ENCODE measurements around the gene COL2A1.
A peak's percentile ranks its signal among the peaks of the same experiment; 100 is the strongest.

DNA sequence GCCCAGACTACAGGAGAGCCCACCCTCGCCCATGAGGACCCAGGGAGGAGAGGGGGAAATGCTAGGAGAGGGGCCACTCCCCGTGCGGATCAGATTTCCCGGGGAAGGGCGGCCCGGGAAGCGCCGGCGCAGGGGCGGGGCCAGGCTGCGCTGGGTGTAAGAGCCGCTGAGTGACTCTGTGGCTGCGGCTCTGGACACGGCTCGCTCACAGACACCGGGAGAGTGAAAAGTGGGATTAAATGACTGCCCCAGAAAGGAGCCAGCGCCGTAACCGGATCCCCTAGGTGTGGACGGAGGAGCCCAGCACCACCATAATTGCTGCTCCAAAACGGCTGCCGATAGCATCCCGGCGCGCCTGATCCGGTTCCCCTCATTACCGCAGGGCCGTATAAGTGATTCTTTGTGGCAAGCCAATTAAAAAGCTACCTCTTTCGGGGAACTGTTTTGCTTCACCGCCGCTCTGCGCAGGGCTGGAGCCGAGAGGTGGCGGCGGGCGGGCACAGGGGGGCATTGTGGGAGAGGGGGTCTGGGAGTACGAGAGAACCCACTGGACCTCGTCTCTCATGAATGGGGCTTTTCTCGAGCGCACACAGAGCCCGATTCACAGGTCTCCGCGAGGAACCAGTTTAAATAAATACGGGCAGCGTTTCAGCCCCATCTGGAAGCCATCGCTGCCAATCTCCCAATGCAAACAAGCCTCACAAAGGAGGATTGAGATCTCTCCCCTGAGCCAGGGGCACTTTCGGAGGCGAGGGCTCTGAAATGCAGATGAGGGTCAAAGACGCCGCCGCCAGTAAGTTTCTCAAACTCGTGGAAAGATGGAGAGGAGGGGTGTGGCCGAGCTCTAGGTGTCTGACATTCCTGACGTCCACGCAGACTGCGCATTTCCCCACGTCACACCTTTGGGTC lies 2.5 kb downstream of the COL2A1 start:
- TF ChIP-seq POLR2AphosphoS5 (IDR thresholded peaks at IDR 0.05; ENCODE audit: borderline replicate concordance, low read depth, low read length) (0 out of 2 replicates have a peak, but pooled peaks have one; percentile 54), EZH2 (IDR thresholded peaks at IDR 0.05) (no peak), FOXP2 (optimal IDR thresholded peaks at IDR 0.05; ENCODE audit: control extremely low read depth, extremely low read length, insufficient read depth) (no peak)

Data from SK-N-MC (cell line).